Measurements from ENCODE around the gene IBTK.
"Not testable (repeated sequence)": the region's sequence is repeated elsewhere in the genome, so short reads cannot be mapped to it uniquely, and the experiment has no call there.

Gene IBTK

DNA sequence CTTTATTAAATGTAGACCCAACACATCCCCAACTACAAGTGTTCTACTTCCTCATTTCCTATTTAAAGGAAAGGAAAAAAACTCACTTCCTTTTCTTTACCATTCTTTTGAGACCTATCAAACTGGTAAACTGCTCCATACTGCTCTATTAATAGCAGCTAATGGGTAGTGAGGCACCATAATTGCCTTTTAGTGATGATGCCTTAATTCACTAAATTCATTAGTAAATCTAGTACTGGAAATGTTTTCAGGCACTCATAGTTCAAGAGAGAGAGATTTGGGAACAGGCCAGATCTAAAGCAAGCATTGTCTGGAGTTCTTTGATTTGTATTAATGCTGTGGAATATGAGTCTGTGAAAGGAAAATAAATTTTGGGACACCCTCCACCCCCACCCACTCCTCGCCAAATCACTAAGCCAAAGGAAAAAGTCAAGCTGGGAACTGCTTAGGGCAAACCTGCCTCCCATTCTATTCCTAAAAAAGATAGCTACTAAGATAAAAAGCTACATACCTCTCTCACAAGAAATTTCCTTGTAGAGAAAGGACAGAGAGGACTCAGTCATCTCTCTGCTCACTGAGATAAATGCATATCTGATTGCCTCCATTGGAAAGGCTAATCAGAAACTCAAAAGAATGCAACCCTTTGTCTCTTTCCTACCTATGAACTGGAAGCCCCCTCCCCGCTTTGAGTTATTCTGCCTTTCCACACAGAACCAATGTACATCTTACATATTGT is 13.6 kb upstream of the IBTK start:
- Histone ChIP-seq H3K27ac (ENCODE audit: low read depth, low read length) (peak overlapping the region; percentile 28), H3K27me3 (ENCODE audit: insufficient read depth, low read length) (no peaks in the 10 kb centered on the region), H3K4me3 (ENCODE audit: low read length) (no peak overlapping the region), H3K9ac (ENCODE audit: low read depth, low read length) (peak overlapping the region; percentile 38; the same call in 1 of the 2 replicates), H3K4me1 (ENCODE audit: insufficient read depth, low read length) (peaks cover 39% of the 10 kb centered on the region), H3K36me3 (ENCODE audit: insufficient read depth, low read length) (no peaks in the 10 kb centered on the region), H3K9me3 (ENCODE audit: insufficient read depth, low read depth, low read length) (no peaks in the 10 kb centered on the region)
- WGBS, result 92% methylated on average over 2 of the region's 2 CpGs

- H3K9me3 ChIP-seq (ENCODE audit: insufficient read depth, low read depth, low read length), result no peaks in the 10 kb centered on the region
- 96% methylated on average over 1 of the region's 1 CpG for WGBS
- no peak overlapping the region for H3K4me3 ChIP-seq (ENCODE audit: low read length)
- peaks cover 42% of the 10 kb centered on the region for H3K4me1 ChIP-seq (ENCODE audit: insufficient read depth, low read length)
- H3K27me3 ChIP-seq (ENCODE audit: insufficient read depth, low read length), result no peaks in the 10 kb centered on the region
- H3K36me3 ChIP-seq (ENCODE audit: insufficient read depth, low read length), result no peaks in the 10 kb centered on the region
- H3K9ac ChIP-seq (ENCODE audit: low read depth, low read length), result no peak overlapping the region
- 0 out of 2 replicates have a peak overlapping the region, but pooled peaks have one; percentile 37 for H3K27ac ChIP-seq (ENCODE audit: low read depth, low read length)
Measured at GRCh38 chr6:82259389-82259788, 11.8 kb upstream of the IBTK start.

DNA sequence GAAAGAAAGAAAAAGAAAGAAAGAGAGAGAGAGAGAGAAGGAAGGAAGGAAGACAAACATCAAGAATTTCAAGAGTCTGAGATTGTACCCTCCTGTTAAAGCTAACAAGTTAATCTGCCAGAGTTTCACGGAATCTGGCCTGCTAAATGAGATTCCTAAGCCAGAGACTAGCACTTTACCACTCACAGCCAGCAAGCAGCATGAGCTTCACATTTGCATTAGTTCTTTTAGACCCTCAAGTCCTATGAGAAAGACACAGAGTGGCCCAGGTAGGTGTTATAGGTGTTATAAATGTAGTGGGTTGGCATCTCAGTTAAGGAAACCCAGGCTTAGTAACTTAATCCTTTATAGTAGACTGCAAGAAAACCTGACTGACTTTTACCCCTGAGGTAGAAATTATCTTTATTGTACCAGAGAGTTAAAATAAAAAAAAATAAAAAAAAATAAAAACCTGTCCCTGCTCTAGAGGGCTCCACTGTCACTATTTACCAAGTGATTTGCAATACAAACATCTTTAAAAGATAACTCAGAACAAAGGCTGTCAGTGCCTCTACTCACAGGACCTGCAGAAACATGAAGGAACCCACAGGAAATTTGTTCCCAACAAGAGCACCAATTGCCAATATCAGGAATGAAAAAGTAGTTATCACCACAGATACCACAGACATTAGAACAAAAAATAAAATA is 9.7 kb upstream of the IBTK start:
- WGBS, result 19% methylated on average over 1 of the region's 1 CpG
- Histone ChIP-seq H3K27me3 (ENCODE audit: insufficient read depth, low read length) (no peaks in the 10 kb centered on the region), H3K36me3 (ENCODE audit: insufficient read depth, low read length) (no peaks in the 10 kb centered on the region), H3K27ac (ENCODE audit: low read depth, low read length) (peak overlapping the region; percentile 64; the same call in 1 of the 2 replicates), H3K4me1 (ENCODE audit: insufficient read depth, low read length) (peaks cover 37% of the 10 kb centered on the region), H3K4me3 (ENCODE audit: low read length) (no peak overlapping the region), H3K9me3 (ENCODE audit: insufficient read depth, low read depth, low read length) (no peaks in the 10 kb centered on the region), H3K9ac (ENCODE audit: low read depth, low read length) (no peak overlapping the region)

DNA sequence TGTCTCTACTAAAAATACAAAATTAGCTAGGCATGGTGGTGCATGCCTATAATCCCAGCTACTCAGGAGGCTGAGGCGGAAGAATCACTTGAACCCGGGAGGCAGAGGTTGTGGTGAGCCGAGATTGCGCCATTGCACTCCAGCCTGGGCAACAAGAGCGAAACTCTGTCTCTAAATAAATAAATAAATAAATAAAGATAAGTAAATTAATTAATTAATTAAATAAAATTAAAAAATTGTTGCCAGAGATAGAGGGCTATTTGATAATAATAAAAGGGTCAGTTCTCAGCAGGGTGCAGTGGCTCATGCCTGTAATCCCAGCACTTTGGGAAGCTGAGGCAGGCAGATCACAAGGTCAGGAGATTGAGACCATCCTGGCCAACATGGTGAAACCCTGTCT is 7.2 kb upstream of the IBTK start:
- not testable (repeated sequence) for H3K9ac ChIP-seq (ENCODE audit: low read depth, low read length); H3K36me3 ChIP-seq (ENCODE audit: insufficient read depth, low read length); H3K27ac ChIP-seq (ENCODE audit: low read depth, low read length); H3K9me3 ChIP-seq (ENCODE audit: insufficient read depth, low read depth, low read length); H3K4me3 ChIP-seq (ENCODE audit: low read length); H3K27me3 ChIP-seq (ENCODE audit: insufficient read depth, low read length)
- WGBS, result 100% methylated on average over 1 of the region's 5 CpGs
- H3K4me1 ChIP-seq (ENCODE audit: insufficient read depth, low read length), result peaks cover 14% of the 10 kb centered on the region

GRCh38 chr6:82251942-82252341 is 4.4 kb upstream of the IBTK start:
- Histone ChIP-seq H3K9me3 (ENCODE audit: insufficient read depth, low read depth, low read length) (no peaks in the 10 kb centered on the region), H3K27ac (ENCODE audit: low read depth, low read length) (no peak overlapping the region), H3K4me1 (ENCODE audit: insufficient read depth, low read length) (peaks cover 11% of the 10 kb centered on the region), H3K27me3 (ENCODE audit: insufficient read depth, low read length) (no peaks in the 10 kb centered on the region), H3K36me3 (ENCODE audit: insufficient read depth, low read length) (no peaks in the 10 kb centered on the region), H3K4me3 (ENCODE audit: low read length) (no peak overlapping the region), H3K9ac (ENCODE audit: low read depth, low read length) (no peak overlapping the region)

DNA sequence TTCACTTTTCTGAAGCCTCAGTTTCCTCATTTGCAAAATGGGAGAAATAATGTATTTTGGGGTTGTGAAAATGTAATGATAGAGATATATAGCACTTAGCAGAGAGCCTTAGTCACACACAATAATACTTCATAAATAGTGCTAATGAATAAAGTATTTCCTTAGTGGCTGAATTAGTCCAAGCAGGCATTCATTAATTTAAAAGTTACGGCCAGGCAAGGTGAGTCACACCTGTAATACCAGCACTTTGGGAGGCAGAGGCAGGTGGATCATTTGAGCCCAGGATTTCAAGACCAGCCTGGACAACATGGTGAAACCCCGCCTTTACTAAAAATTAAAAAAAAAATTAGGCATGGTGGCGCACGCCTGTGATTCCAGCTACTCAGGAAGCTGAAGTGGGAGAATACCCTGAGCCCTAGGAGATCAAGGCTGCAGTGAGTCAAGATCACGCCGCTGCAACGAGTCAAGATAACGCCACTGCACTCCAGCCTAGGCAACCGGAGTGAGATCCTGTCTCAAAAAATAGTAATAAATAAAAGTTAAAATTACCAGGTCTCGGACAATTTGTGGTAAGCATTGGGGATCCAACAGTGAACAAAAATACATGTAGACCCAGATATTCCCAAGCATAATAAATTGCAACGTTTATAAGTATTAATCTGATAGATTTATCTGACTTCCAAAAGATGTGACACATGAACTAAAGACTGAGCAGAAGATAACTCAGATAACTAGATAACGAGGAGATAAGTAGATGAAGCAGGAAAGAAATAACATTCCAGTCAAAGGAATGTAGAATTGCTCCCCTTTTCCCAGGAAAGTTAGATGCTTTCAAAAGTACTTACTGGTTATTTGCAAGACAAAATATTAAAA is 2.1 kb upstream of the IBTK start:
- Histone ChIP-seq H3K4me1 (ENCODE audit: insufficient read depth, low read length) (peaks cover 13% of the 10 kb centered on the region; the same call in 1 of the 2 replicates), H3K9me3 (ENCODE audit: insufficient read depth, low read depth, low read length) (no peaks in the 10 kb centered on the region), H3K9ac (ENCODE audit: low read depth, low read length) (no peak overlapping the region), H3K27ac (ENCODE audit: low read depth, low read length) (no peak overlapping the region), H3K4me3 (ENCODE audit: low read length) (no peak overlapping the region), H3K36me3 (ENCODE audit: insufficient read depth, low read length) (0 out of 2 replicates have a peak, but pooled peaks cover 1% of the 10 kb centered on the region), H3K27me3 (ENCODE audit: insufficient read depth, low read length) (no peaks in the 10 kb centered on the region)
- WGBS, result 88% methylated on average over 10 of the region's 12 CpGs

- Histone ChIP-seq H3K36me3 (ENCODE audit: insufficient read depth, low read length) (0 out of 2 replicates have a peak, but pooled peaks cover 5% of the 10 kb centered on the region), H3K27ac (ENCODE audit: low read depth, low read length) (peak overlapping the region; percentile 96; the same call in 1 of the 2 replicates), H3K27me3 (ENCODE audit: insufficient read depth, low read length) (no peaks in the 10 kb centered on the region), H3K4me3 (ENCODE audit: low read length) (peak overlapping the region; percentile 93), H3K4me1 (ENCODE audit: insufficient read depth, low read length) (peaks cover 16% of the 10 kb centered on the region; the same call in 1 of the 2 replicates), H3K9me3 (ENCODE audit: insufficient read depth, low read depth, low read length) (no peaks in the 10 kb centered on the region), H3K9ac (ENCODE audit: low read depth, low read length) (peak overlapping the region; percentile 90)
- WGBS, result 20% methylated on average over 10 of the region's 10 CpGs
Measured at GRCh38 chr6:82248273-82248735, 760 bp upstream of the IBTK start.

DNA sequence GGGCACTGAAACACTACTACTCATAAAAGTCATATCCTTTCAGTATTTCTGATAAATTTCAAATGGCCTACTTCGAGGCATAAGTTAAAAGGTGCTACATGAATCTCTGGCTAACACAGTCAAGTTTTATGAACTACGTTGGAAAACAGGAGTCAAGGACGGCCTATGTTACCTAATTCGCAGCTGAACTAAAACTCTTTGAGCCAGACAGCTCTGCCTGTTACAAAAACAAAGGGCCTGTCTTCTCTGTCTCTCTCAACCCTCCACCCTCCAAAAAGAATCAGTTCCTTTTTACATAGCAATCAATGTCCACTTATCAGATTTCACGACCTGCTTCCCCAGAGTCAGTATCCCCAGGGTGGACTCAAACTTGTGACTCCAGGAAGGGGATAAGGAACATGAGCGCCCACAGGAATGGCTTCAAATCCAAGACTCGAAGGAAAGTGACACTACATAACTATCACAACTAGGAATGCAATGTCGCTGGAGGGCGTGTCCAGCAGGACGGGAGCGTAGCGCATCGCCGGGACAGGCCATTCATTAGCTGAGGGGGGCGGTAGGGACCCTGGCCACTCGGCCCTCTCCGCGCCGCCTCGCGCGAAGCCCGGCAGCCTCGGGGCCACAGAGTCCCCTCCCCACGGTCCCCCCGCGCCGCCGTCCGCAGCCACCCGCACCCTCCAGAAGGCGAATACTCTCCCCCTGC is 591 bp downstream of the IBTK start:
- Histone ChIP-seq H3K9ac (ENCODE audit: low read depth, low read length) (peak overlapping the region; percentile 90), H3K36me3 (ENCODE audit: insufficient read depth, low read length) (0 out of 2 replicates have a peak, but pooled peaks cover 7% of the 10 kb centered on the region), H3K27me3 (ENCODE audit: insufficient read depth, low read length) (no peaks in the 10 kb centered on the region), H3K27ac (ENCODE audit: low read depth, low read length) (peak overlapping the region; percentile 96), H3K4me1 (ENCODE audit: insufficient read depth, low read length) (peaks cover 16% of the 10 kb centered on the region; the same call in 1 of the 2 replicates), H3K9me3 (ENCODE audit: insufficient read depth, low read depth, low read length) (no peaks in the 10 kb centered on the region), H3K4me3 (ENCODE audit: low read length) (peak overlapping the region; percentile 93)
- 4% methylated on average over 32 of the region's 32 CpGs for WGBS

DNA sequence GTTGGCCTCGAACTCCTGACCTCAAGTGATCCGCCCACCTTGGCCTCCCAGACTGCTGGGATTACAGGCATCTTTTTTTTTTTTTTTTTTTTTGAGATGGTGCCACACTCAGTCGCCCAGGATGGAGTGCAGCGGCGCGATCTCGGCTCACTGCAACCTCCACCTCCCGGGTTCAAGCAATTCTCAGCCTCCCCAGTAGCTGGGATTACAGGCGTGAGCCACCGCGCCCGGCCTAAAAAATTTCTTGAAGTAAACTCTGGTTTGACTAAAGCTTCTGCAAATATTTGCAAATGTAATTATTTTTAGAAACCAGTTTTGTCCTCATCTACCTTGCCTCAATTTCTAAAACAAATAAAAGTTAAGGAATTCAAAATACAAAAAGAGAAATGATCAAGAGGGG is 1.2 kb downstream of the IBTK start:
- Histone ChIP-seq H3K27me3 (ENCODE audit: insufficient read depth, low read length) (no peaks in the 10 kb centered on the region), H3K9me3 (ENCODE audit: insufficient read depth, low read depth, low read length) (no peaks in the 10 kb centered on the region), H3K4me1 (ENCODE audit: insufficient read depth, low read length) (peaks cover 16% of the 10 kb centered on the region; the same call in 1 of the 2 replicates), H3K4me3 (ENCODE audit: low read length) (peak overlapping the region; percentile 93), H3K9ac (ENCODE audit: low read depth, low read length) (peak overlapping the region; percentile 90; the same call in 1 of the 2 replicates), H3K27ac (ENCODE audit: low read depth, low read length) (no peak overlapping the region), H3K36me3 (ENCODE audit: insufficient read depth, low read length) (0 out of 2 replicates have a peak, but pooled peaks cover 7% of the 10 kb centered on the region)
- WGBS, result 84% methylated on average over 8 of the region's 12 CpGs

DNA sequence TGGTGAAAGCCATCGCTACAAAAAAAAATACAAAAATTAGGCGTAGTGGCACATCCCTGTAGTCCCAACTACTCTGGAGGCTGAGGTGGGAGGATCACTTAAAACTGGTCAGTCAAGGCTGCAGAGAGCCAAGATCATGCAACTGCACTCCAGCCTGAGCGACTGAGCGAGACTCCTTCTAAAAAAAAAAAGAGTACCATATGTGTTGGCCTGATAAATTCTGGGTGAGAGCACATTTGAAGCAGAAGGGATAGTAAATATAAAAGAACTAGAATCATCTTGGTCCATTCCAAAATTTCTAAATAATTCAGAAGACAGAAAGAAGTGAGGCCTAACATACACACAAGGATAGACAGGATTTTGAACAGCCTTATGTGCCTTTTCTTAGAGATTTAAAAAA is 2.2 kb downstream of the IBTK start:
- no peak overlapping the region for H3K27ac ChIP-seq (ENCODE audit: low read depth, low read length)
- 0 out of 2 replicates have a peak, but pooled peaks cover 7% of the 10 kb centered on the region for H3K36me3 ChIP-seq (ENCODE audit: insufficient read depth, low read length)
- H3K9me3 ChIP-seq (ENCODE audit: insufficient read depth, low read depth, low read length), result no peaks in the 10 kb centered on the region
- H3K9ac ChIP-seq (ENCODE audit: low read depth, low read length), result no peak overlapping the region
- H3K27me3 ChIP-seq (ENCODE audit: insufficient read depth, low read length), result no peaks in the 10 kb centered on the region
- WGBS, result 96% methylated on average over 4 of the region's 4 CpGs
- peaks cover 23% of the 10 kb centered on the region; the same call in 1 of the 2 replicates for H3K4me1 ChIP-seq (ENCODE audit: insufficient read depth, low read length)
- H3K4me3 ChIP-seq (ENCODE audit: low read length), result no peak overlapping the region
